GM12873 (cell line): Measurements from ENCODE around the gene PPP1R12C.

Experiments
- CTCF ChIP-seq: IDR thresholded peaks from 2 replicates; pipeline ENCODE4 v1.5.1; 2012; ENCODE audit warnings: low read depth, mild to moderate bottlenecking, moderate library complexity, low read length, control low read depth; ENCODE audit not compliant: insufficient read depth; ENCODE audit errors: missing control alignments

Gene PPP1R12C

GRCh38 chr19:55118401-55118991 is 1.1 kb upstream of the PPP1R12C start:
- no peak for TF ChIP-seq CTCF

GRCh38 chr19:55117663-55118391 is 390 bp upstream of the PPP1R12C start:
- TF ChIP-seq CTCF, result no peak

- peak; percentile 6 for TF ChIP-seq CTCF
Measured at GRCh38 chr19:55116232-55116858, 1.1 kb downstream of the PPP1R12C start.

GRCh38 chr19:55115446-55116065 is 1.9 kb downstream of the PPP1R12C start:
- no peak for TF ChIP-seq CTCF

- no peak for TF ChIP-seq CTCF
Measured at GRCh38 chr19:55114566-55115145, 2.8 kb downstream of the PPP1R12C start.

GRCh38 chr19:55113570-55114039 is 3.8 kb downstream of the PPP1R12C start:
- no peak for TF ChIP-seq CTCF
